PC-9 (cell line): ENCODE measurements around the gene SNRNP70. TPM values are rescaled to one million over a fixed set of nuclear protein-coding genes. Genes with fewer than 3 reads are reported as not detected.

Experiments used
- BruUV-seq: library from RNA; stranded (reverse); fragments of 400-500 nt; replicated peaks from 2 replicates; lab custom pipeline; 2021; lab: Mats Ljungman, UMichigan
- CTCF ChIA-PET: fragments of 300-600 bp; sonication (Branson Sonifier 250); formaldehyde crosslinking; loops from one replicate; lab custom pipeline; 2022; ENCODE audit warnings: antibody characterized with exemption; lab: Charles Lee
- POLR2A ChIA-PET: fragments of 300-600 bp; sonication (Branson Sonifier 250); formaldehyde crosslinking; loops from one replicate; lab custom pipeline; 2022; ENCODE audit warnings: antibody characterized with exemption; ENCODE audit not compliant: unreplicated experiment; lab: Charles Lee
- DNase-seq, 2 experiments: peaks; one replicate each; pipeline versions ENCODE4 v3.0.0 to v3.0.0-alpha.2; 2015 to 2022; ENCODE audit warnings: mixed read lengths in 1 of 2
- H2AFZ ChIP-seq: fragments of 200-600 bp; sonication (generic); 2 replicates; pipeline ENCODE4 v1.8.1; 2017; ENCODE audit warnings: antibody characterized with exemption
- H3F3A ChIP-seq: fragments of 200-600 bp; sonication (generic); 2 replicates; pipeline ENCODE4 v1.8.1; 2017; ENCODE audit warnings: antibody characterized with exemption, mild to moderate bottlenecking, low read depth; ENCODE audit not compliant: insufficient read depth
- H3K27ac ChIP-seq: fragments of 200-600 bp; sonication (generic); 2 replicates; pipeline ENCODE4 v1.6.1; 2016; ENCODE audit warnings: mixed run types
- H3K27me3 ChIP-seq: fragments of 200-600 bp; sonication (generic); 2 replicates; pipeline ENCODE4 v1.6.1; 2016; ENCODE audit warnings: low read depth, mixed run types; ENCODE audit not compliant: insufficient read depth
- H3K36me3 ChIP-seq: fragments of 200-600 bp; sonication (generic); 2 replicates; pipeline ENCODE4 v1.6.1; 2016; ENCODE audit warnings: low read depth, mixed run types
- H3K4me1 ChIP-seq: fragments of 200-600 bp; sonication (generic); replicated peaks from 2 replicates; pipeline ENCODE4 v1.6.1; 2016; ENCODE audit warnings: mixed run types; ENCODE audit not compliant: insufficient read depth
- H3K4me2 ChIP-seq: fragments of 200-600 bp; sonication (generic); 2 replicates; pipeline ENCODE4 v1.6.1; 2017; ENCODE audit warnings: mixed run types
- H3K4me3 ChIP-seq: fragments of 200-600 bp; sonication (generic); 2 replicates; pipeline ENCODE4 v1.6.1; 2016; ENCODE audit warnings: mixed run types
- H3K79me2 ChIP-seq: fragments of 200-600 bp; sonication (generic); 2 replicates; pipeline ENCODE4 v1.6.1; 2017; ENCODE audit warnings: low read depth, mixed run types
- H3K9me2 ChIP-seq: fragments of 200-600 bp; sonication (generic); 2 replicates; pipeline ENCODE4 v1.8.1; 2017; ENCODE audit warnings: mild to moderate bottlenecking; ENCODE audit not compliant: insufficient read depth
- H3K9me3 ChIP-seq: fragments of 200-600 bp; sonication (generic); 2 replicates; pipeline ENCODE4 v1.8.1; 2016; ENCODE audit warnings: low read depth; ENCODE audit not compliant: insufficient read depth
- H4K20me1 ChIP-seq: fragments of 200-600 bp; sonication (generic); 2 replicates; pipeline ENCODE4 v1.8.1; 2017; ENCODE audit not compliant: insufficient read depth
- EZH2 ChIP-seq: fragments of 200-600 bp; sonication (generic); IDR thresholded peaks from 2 replicates; pipeline ENCODE4 v1.8.0; 2017; ENCODE audit warnings: antibody characterized with exemption, low read depth
- intact Hi-C: fragments of 100-400 bp; cut with micrococcal nuclease; formaldehyde crosslinking; loops from one replicate; pipeline ENCODE4 v1.10.0; 2022; ENCODE audit not compliant: unreplicated experiment
- total RNA-seq: library from RNA; stranded (reverse); gene quantifications from 2 replicates; pipeline ENCODE4 v1.2.3, GENCODE V29; 2021
- TF ChIP-seq, protein P1 (sequence below): fragments of 200-600 bp; sonication (generic); conservative IDR thresholded peaks from 2 replicates; pipeline ENCODE4 v1.6.1; 2017; ENCODE audit warnings: mixed run types, antibody characterized with exemption, mild to moderate bottlenecking, moderate library complexity

Gene SNRNP70
- total RNA-seq, 1 experiment from 2014 or later, result 199 TPM

DNA sequence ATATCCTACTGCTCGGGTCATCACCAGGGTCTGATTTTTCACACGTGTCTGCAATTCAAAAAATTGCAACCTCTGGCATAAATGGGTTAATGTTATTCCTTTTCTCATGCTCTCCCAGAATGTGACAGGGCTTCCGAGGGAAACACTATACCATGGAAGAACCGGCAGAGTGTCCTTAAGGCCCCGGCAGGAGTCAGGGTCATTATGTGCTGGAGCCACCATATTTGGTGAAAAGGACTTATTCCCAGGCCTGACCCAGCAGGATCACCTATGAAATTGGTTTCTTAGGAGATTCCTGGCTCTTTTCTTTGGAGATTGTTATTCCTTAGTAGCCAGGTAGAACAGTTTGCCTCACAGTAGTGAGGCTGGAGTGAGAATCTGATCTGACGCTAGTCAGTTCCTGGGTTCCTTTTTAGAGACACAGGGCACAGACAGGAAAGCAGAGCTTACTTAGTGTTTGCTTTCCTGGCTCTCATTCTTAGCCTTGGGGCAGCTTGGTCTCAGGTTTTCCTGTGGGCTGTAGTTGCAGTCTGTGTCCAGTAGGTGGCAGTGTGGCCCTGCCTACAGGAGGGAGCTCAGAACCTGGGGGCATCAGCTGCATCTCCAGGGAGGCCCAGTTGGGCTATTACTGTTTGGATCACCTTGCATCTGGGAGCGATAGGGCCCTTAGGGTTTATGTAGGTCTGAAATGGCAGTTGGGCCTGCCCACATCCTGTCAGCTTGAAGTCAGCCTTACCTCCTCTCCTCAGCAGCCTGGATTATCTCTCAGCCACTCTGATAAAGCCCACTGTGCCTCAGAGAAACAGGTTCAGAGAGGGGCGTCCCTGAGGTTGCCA is 12.4 kb downstream of the SNRNP70 start:
- no peak for TF ChIP-seq EZH2
- TF ChIP-seq, protein P1, sequence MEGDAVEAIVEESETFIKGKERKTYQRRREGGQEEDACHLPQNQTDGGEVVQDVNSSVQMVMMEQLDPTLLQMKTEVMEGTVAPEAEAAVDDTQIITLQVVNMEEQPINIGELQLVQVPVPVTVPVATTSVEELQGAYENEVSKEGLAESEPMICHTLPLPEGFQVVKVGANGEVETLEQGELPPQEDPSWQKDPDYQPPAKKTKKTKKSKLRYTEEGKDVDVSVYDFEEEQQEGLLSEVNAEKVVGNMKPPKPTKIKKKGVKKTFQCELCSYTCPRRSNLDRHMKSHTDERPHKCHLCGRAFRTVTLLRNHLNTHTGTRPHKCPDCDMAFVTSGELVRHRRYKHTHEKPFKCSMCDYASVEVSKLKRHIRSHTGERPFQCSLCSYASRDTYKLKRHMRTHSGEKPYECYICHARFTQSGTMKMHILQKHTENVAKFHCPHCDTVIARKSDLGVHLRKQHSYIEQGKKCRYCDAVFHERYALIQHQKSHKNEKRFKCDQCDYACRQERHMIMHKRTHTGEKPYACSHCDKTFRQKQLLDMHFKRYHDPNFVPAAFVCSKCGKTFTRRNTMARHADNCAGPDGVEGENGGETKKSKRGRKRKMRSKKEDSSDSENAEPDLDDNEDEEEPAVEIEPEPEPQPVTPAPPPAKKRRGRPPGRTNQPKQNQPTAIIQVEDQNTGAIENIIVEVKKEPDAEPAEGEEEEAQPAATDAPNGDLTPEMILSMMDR, result peak; percentile 100
- intact Hi-C loops, result loop anchor here (1.0 to 5.0 kb wide), 2 partner anchors 100 to 127 kb away; no protein-coding TSS in a partner anchor
- no peak overlapping the region for H2AFZ ChIP-seq
- no peaks in the 10 kb centered on the region for H3K9me2 ChIP-seq
- no TSS peak for BruUV-seq
- H3F3A ChIP-seq, result peaks cover 69% of the 10 kb centered on the region
- H3K4me1 ChIP-seq, result no peaks in the 10 kb centered on the region; the same call in 1 of the 2 replicates
- 0 out of 2 replicates have a peak overlapping the region, but pooled peaks have one; percentile 31 for H3K27ac ChIP-seq
- H3K4me2 ChIP-seq, result no peak overlapping the region
- H4K20me1 ChIP-seq, result peaks cover 90% of the 10 kb centered on the region
- ChIA-PET CTCF (interaction anchor here (0.5 to 1.3 kb wide), 13 partner anchors 16 to 461 kb away, joined by 3 to 21 read pairs (median 4); partner anchors contain the start of genes DBP, GYS1, RCN3 and RUVBL2), POLR2A (interaction anchor here (0.5 to 1.0 kb wide), 8 partner anchors 17 to 567 kb away, joined by 4 to 6 read pairs (median 5); partner anchors contain the start of genes LIN7B and PIH1D1)
- H3K4me3 ChIP-seq, result no peak overlapping the region
- peaks cover 49% of the 10 kb centered on the region for H3K36me3 ChIP-seq
- no peaks in the 10 kb centered on the region for H3K9me3 ChIP-seq
- H3K79me2 ChIP-seq, result peaks cover 59% of the 10 kb centered on the region
- DNase-seq, result peak; percentile 74 to 75
- no peaks in the 10 kb centered on the region for H3K27me3 ChIP-seq

DNA sequence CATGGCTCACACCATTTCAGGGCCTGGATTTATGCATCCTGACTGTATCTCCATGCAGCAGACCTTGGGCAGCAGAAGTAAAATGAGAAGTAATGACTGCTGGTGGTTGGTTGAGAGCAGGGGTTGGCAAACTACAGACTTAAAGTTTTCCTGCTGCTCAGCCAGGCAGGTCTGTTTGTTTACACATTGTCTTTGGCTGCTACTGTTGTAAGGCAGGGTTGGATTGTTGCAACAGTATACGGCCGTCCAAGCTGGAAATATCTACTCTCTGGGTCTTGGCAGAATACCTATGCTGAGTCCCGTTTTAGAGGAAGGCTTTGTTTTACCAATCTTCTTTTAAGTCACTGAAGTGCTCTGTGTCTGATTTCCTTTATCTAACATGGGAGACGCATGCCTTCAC is 13.5 kb downstream of the SNRNP70 start:
- no peak overlapping the region for H3K27ac ChIP-seq
- H4K20me1 ChIP-seq, result peaks cover 90% of the 10 kb centered on the region
- H3K9me3 ChIP-seq, result no peaks in the 10 kb centered on the region
- no peak overlapping the region for H3K4me3 ChIP-seq
- no peaks in the 10 kb centered on the region for H3K9me2 ChIP-seq
- ChIA-PET POLR2A (interaction anchor here (0.8 kb wide), 1 partner anchor 100 kb away, joined by 5 read pairs; no protein-coding TSS in a partner anchor), CTCF (no interaction called here)
- H3K27me3 ChIP-seq, result no peaks in the 10 kb centered on the region
- H3K4me1 ChIP-seq, result no peaks in the 10 kb centered on the region; the same call in 1 of the 2 replicates
- no peak overlapping the region for H3K4me2 ChIP-seq
- DNase-seq, result no peak
- TF ChIP-seq EZH2, result no peak
- H2AFZ ChIP-seq, result no peak overlapping the region
- H3F3A ChIP-seq, result peaks cover 62% of the 10 kb centered on the region
- H3K79me2 ChIP-seq, result peaks cover 50% of the 10 kb centered on the region
- H3K36me3 ChIP-seq, result peaks cover 46% of the 10 kb centered on the region
- intact Hi-C loops, result loop anchor here (5.0 kb wide), 1 partner anchor 99 kb away; no protein-coding TSS in a partner anchor
- no TSS peak for BruUV-seq

DNA sequence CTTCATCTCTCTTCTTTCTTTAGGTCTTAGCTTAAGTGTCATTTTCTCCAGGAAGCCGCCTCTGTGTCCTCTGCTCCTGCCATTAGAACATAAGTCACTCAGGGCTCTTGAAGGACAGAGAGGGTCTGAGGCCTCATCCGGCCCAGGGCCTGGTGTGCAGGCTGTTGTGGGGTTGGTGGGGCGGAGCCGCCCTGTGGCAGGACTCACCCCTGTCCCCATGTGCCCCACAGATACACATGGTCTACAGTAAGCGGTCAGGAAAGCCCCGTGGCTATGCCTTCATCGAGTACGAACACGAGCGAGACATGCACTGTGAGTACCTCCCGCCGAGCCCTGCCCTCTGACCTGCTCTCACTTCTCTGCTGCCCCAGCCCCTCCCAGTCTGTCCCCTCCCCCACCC is 15.9 kb downstream of the SNRNP70 start:
- CTCF ChIA-PET, result no interaction called here
- Histone ChIP-seq H3K9me2 (no peaks in the 10 kb centered on the region), H3K4me3 (no peak overlapping the region), H3K4me2 (no peak overlapping the region), H3K27me3 (no peaks in the 10 kb centered on the region), H2AFZ (no peak overlapping the region), H4K20me1 (peaks cover 89% of the 10 kb centered on the region), H3K27ac (no peak overlapping the region), H3K79me2 (peaks cover 34% of the 10 kb centered on the region), H3K4me1 (no peaks in the 10 kb centered on the region; the same call in 1 of the 2 replicates), H3F3A (peaks cover 57% of the 10 kb centered on the region), H3K36me3 (peaks cover 55% of the 10 kb centered on the region), H3K9me3 (no peaks in the 10 kb centered on the region)
- peak in 1 of 2 experiments; percentile 35 for DNase-seq
- POLR2A ChIA-PET, result no interaction called here
- TF ChIP-seq, protein P1, result no peak
- intact Hi-C loops, result no loop called here
- BruUV-seq, result no TSS peak
